DND-41 (cell line): Measurements from ENCODE around the gene CHSY3.

Experiments
- EZH2 ChIP-seq: IDR thresholded peaks from 3 replicates; pipeline ENCODE4 v1.6.1; 2012; ENCODE audit warnings: borderline replicate concordance, low read depth, mild to moderate bottlenecking, moderate library complexity, low read length, inconsistent platforms; ENCODE audit not compliant: severe bottlenecking
- TF ChIP-seq, protein P1 (sequence below): IDR thresholded peaks from 2 replicates; pipeline ENCODE4 v1.5.1; 2012; ENCODE audit warnings: borderline replicate concordance, low read length, moderate library complexity, mild to moderate bottlenecking; ENCODE audit not compliant: poor library complexity, severe bottlenecking; ENCODE audit errors: extremely low read depth

DNA sequence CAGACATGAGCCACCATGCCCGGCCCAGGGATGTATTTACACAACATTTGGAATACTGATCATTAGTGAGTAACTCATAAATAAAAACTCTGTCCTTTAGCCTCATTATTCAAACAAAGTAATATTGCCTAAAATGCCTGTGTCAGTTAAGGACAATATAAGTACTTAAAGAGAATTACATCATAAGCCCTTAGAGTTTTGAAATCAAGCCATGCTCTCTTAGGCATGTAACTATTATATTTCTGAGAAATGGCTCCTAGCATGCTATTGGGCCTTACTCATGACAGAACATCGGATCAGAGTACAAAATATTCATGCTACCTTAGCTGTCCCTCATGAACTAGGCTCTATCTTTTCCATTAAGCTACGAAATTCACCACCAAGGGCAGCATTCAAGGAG, 309.3 kb downstream of the CHSY3 start:
- TF ChIP-seq, protein P1, sequence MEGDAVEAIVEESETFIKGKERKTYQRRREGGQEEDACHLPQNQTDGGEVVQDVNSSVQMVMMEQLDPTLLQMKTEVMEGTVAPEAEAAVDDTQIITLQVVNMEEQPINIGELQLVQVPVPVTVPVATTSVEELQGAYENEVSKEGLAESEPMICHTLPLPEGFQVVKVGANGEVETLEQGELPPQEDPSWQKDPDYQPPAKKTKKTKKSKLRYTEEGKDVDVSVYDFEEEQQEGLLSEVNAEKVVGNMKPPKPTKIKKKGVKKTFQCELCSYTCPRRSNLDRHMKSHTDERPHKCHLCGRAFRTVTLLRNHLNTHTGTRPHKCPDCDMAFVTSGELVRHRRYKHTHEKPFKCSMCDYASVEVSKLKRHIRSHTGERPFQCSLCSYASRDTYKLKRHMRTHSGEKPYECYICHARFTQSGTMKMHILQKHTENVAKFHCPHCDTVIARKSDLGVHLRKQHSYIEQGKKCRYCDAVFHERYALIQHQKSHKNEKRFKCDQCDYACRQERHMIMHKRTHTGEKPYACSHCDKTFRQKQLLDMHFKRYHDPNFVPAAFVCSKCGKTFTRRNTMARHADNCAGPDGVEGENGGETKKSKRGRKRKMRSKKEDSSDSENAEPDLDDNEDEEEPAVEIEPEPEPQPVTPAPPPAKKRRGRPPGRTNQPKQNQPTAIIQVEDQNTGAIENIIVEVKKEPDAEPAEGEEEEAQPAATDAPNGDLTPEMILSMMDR: no peak
- no peak for TF ChIP-seq EZH2
